LoVo (cell line): ENCODE results near the gene CD200R1L.

Experiments
- DNase-seq: peaks from one replicate; pipeline ENCODE4 v3.0.0-alpha.2; 2016; ENCODE audit warnings: low spot score

The CD200R1L gene

GRCh38 chr3:112786881-112787579 is 59.6 kb downstream of the CD200R1L start:
- no peak for DNase-seq

GRCh38 chr3:112786002-112786590 is 60.6 kb downstream of the CD200R1L start:
- no peak for DNase-seq

- no peak for DNase-seq
Measured at GRCh38 chr3:112785321-112786001, 61.2 kb downstream of the CD200R1L start.

- no peak for DNase-seq
Measured at GRCh38 chr3:112782491-112782890, 64.2 kb downstream of the CD200R1L start.

- DNase-seq: no peak
Measured at GRCh38 chr3:112781599-112781998, 65.1 kb downstream of the CD200R1L start.

GRCh38 chr3:112779558-112780480 is 66.8 kb downstream of the CD200R1L start:
- DNase-seq: no peak

GRCh38 chr3:112779011-112779410 is 67.7 kb downstream of the CD200R1L start:
- no peak for DNase-seq

GRCh38 chr3:112778353-112778948 is 68.2 kb downstream of the CD200R1L start:
- no peak for DNase-seq

- no peak for DNase-seq
Measured at GRCh38 chr3:112777811-112778210, 68.9 kb downstream of the CD200R1L start.

- no peak for DNase-seq
Measured at GRCh38 chr3:112776836-112777235, 69.8 kb downstream of the CD200R1L start.

GRCh38 chr3:112776000-112776399 is 70.7 kb downstream of the CD200R1L start:
- no peak for DNase-seq

GRCh38 chr3:112775011-112775742 is 71.5 kb downstream of the CD200R1L start:
- no peak for DNase-seq

- DNase-seq: peak; percentile 18
Measured at GRCh38 chr3:112774293-112774926, 72.3 kb downstream of the CD200R1L start.

- peak; percentile 71 for DNase-seq
Measured at GRCh38 chr3:112773864-112774263, 72.8 kb downstream of the CD200R1L start.

- no peak for DNase-seq
Measured at GRCh38 chr3:112770951-112771350, 75.7 kb downstream of the CD200R1L start.

- DNase-seq: no peak
Measured at GRCh38 chr3:112770032-112770626, 76.5 kb downstream of the CD200R1L start.

- no peak for DNase-seq
Measured at GRCh38 chr3:112769286-112769978, 77.2 kb downstream of the CD200R1L start.

- DNase-seq: no peak
Measured at GRCh38 chr3:112767777-112768176, 78.9 kb downstream of the CD200R1L start.

GRCh38 chr3:112767177-112767576 is 79.5 kb downstream of the CD200R1L start:
- DNase-seq: no peak
